Neural progenitor cell (in vitro differentiated cells): ENCODE results near the gene ZCCHC14. TPM values are rescaled to one million over a fixed set of nuclear protein-coding genes. Genes with fewer than 3 reads are reported as not detected.

Experiments
- DNase-seq: peaks from one replicate; pipeline ENCODE4 v3.0.0-alpha.2; 2016; ENCODE audit warnings: low spot score
- H2AFZ ChIP-seq: fragments of 200-600 bp; sonication (generic); replicated peaks from 2 replicates; pipeline ENCODE4 v1.6.1; 2016; ENCODE audit warnings: antibody characterized with exemption
- H3F3A ChIP-seq: fragments of 200-600 bp; sonication (generic); 2 replicates; pipeline ENCODE4 v1.6.1; 2016; ENCODE audit warnings: antibody characterized with exemption, low read depth
- H3K27ac ChIP-seq: fragments of 200-600 bp; sonication (generic); 2 replicates; pipeline ENCODE4 v1.5.1; 2016; ENCODE audit warnings: mild to moderate bottlenecking
- H3K27me3 ChIP-seq: fragments of 200-600 bp; sonication (generic); 2 replicates; pipeline ENCODE4 v1.6.1; 2016; ENCODE audit warnings: mild to moderate bottlenecking, moderate library complexity
- H3K36me3 ChIP-seq: fragments of 200-600 bp; sonication (generic); 2 replicates; pipeline ENCODE4 v1.5.1; 2016
- H3K4me1 ChIP-seq: fragments of 200-600 bp; sonication (generic); 2 replicates; pipeline ENCODE4 v1.6.1; 2016; ENCODE audit warnings: mixed run types
- H3K4me2 ChIP-seq: fragments of 200-600 bp; sonication (generic); 2 replicates; pipeline ENCODE4 v1.6.1; 2016
- H3K4me3 ChIP-seq: fragments of 200-600 bp; sonication (generic); 2 replicates; pipeline ENCODE4 v1.5.1; 2016
- H3K79me2 ChIP-seq: fragments of 200-600 bp; sonication (generic); 2 replicates; pipeline ENCODE4 v1.6.1; 2016; ENCODE audit warnings: low read depth
- H3K9ac ChIP-seq: fragments of 200-600 bp; sonication (generic); 2 replicates; pipeline ENCODE4 v1.6.1; 2016
- H3K9me3 ChIP-seq: fragments of 200-600 bp; sonication (generic); 2 replicates; pipeline ENCODE4 v1.5.1; 2016; ENCODE audit warnings: low read depth
- H4K20me1 ChIP-seq: fragments of 200-600 bp; sonication (generic); 2 replicates; pipeline ENCODE4 v1.6.1; 2016; ENCODE audit warnings: low read depth
- H3K27ac Mint-ChIP-seq: 3 replicates; pipeline ENCODE4 v1.8.0; 2021; ENCODE audit warnings: mixed read lengths
- H3K27me3 Mint-ChIP-seq: 2 replicates; pipeline ENCODE4 v1.8.0; 2022; ENCODE audit warnings: low read depth, mild to moderate bottlenecking, inconsistent platforms, moderate library complexity, mixed read lengths; ENCODE audit not compliant: insufficient read depth
- H3K36me3 Mint-ChIP-seq: 3 replicates; pipeline ENCODE4 v1.8.0; 2021; ENCODE audit warnings: mixed read lengths
- H3K4me1 Mint-ChIP-seq: 3 replicates; pipeline ENCODE4 v1.8.0; 2021; ENCODE audit warnings: mixed read lengths
- H3K4me3 Mint-ChIP-seq: 3 replicates; pipeline ENCODE4 v1.8.0; 2021; ENCODE audit warnings: mild to moderate bottlenecking, moderate library complexity, mixed read lengths
- H3K9me3 Mint-ChIP-seq: 3 replicates; pipeline ENCODE4 v1.8.0; 2020; ENCODE audit warnings: mixed read lengths
- EZH2 ChIP-seq: fragments of 200-600 bp; sonication (generic); IDR thresholded peaks from 2 replicates; pipeline ENCODE4 v1.6.1; 2017; ENCODE audit warnings: antibody characterized with exemption, mild to moderate bottlenecking, moderate library complexity
- EZH2phosphoT487 ChIP-seq: fragments of 200-600 bp; sonication (generic); IDR thresholded peaks from 2 replicates; pipeline ENCODE4 v1.6.1; 2017; ENCODE audit warnings: antibody characterized with exemption
- total RNA-seq: library from RNA; depleted of rRNA; stranded (reverse); fragments of >200 nt; gene quantifications from 2 replicates; pipeline ENCODE4 v1.2.3, GENCODE V29; 2015; ENCODE audit warnings: low replicate concordance
- TF ChIP-seq, protein P1 (sequence below): fragments of 200-600 bp; sonication (generic); IDR thresholded peaks from 2 replicates; pipeline ENCODE4 v1.5.1; 2017; ENCODE audit warnings: antibody characterized with exemption, mild to moderate bottlenecking

ZCCHC14 gene
- total RNA-seq, 1 donor from 2014 or later, result 10.3 TPM

DNA sequence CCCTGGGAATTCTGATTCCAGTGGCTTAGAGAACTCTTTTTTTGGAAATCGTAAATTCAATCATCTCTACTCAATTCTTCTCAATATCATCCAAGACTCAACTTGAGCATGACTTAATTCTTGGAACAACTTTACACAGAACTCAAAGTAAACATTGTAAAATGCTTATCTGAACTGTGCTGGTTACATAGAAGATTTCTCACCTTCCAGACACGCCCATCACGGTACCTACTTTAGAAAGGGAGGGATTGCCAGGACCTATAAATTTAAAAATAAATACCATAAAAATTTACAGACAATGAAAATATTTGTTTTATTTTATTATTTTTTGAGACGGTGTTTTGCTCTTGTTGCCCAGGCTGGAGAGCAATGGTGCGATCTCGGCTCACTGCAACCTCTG, 74.2 kb downstream of the ZCCHC14 start:
- Histone ChIP-seq H2AFZ (no peak overlapping the region), H3K79me2 (no peaks in the 10 kb centered on the region), H3K36me3 (no peaks in the 10 kb centered on the region), H3F3A (no peaks in the 10 kb centered on the region), H3K27me3 (no peaks in the 10 kb centered on the region), H3K27ac (no peak overlapping the region), H4K20me1 (peaks cover 2% of the 10 kb centered on the region), H3K4me3 (no peak overlapping the region), H3K4me2 (no peak overlapping the region), H3K9ac (no peak overlapping the region), H3K4me1 (no peaks in the 10 kb centered on the region), H3K9me3 (no peaks in the 10 kb centered on the region)
- no peak for DNase-seq
- H3K36me3 Mint-ChIP-seq, result peaks cover 32% of the 10 kb centered on the region
- peaks cover 2% of the 10 kb centered on the region for H3K27me3 Mint-ChIP-seq
- TF ChIP-seq, protein P1, sequence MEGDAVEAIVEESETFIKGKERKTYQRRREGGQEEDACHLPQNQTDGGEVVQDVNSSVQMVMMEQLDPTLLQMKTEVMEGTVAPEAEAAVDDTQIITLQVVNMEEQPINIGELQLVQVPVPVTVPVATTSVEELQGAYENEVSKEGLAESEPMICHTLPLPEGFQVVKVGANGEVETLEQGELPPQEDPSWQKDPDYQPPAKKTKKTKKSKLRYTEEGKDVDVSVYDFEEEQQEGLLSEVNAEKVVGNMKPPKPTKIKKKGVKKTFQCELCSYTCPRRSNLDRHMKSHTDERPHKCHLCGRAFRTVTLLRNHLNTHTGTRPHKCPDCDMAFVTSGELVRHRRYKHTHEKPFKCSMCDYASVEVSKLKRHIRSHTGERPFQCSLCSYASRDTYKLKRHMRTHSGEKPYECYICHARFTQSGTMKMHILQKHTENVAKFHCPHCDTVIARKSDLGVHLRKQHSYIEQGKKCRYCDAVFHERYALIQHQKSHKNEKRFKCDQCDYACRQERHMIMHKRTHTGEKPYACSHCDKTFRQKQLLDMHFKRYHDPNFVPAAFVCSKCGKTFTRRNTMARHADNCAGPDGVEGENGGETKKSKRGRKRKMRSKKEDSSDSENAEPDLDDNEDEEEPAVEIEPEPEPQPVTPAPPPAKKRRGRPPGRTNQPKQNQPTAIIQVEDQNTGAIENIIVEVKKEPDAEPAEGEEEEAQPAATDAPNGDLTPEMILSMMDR, result no peak
- TF ChIP-seq EZH2, result no peak
- no peak for TF ChIP-seq EZH2phosphoT487
- H3K27ac Mint-ChIP-seq, result no peak overlapping the region
- no peaks in the 10 kb centered on the region for H3K9me3 Mint-ChIP-seq
- no peaks in the 10 kb centered on the region for H3K4me1 Mint-ChIP-seq
- no peak overlapping the region for H3K4me3 Mint-ChIP-seq

DNA sequence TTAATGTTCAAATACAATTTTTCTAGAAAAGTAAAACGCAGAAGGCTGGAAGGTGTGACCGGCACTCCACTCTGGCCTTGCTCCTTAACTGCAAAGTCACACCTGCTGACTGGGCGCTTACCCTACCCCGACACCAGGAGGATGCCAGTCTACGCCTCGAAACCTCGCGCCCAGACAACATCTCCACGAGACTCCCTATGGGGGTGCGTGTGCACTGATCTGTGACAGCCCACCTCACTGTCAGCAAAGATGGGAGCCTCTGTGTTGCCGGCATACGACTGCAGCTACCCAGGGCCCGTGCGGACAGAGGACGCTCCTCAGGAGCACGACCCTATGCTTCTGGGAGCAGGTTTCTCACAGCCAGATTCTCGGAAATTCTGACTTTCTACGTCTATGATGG, 74.6 kb downstream of the ZCCHC14 start:
- Mint-ChIP-seq H3K4me1 (no peaks in the 10 kb centered on the region), H3K9me3 (no peaks in the 10 kb centered on the region), H3K36me3 (peaks cover 31% of the 10 kb centered on the region), H3K27ac (no peak overlapping the region), H3K4me3 (no peak overlapping the region), H3K27me3 (peaks cover 2% of the 10 kb centered on the region)
- Histone ChIP-seq H3K9ac (no peak overlapping the region), H3K9me3 (no peaks in the 10 kb centered on the region), H3K36me3 (no peaks in the 10 kb centered on the region), H3K4me2 (no peak overlapping the region), H3K4me3 (no peak overlapping the region), H3F3A (no peaks in the 10 kb centered on the region), H3K27me3 (no peaks in the 10 kb centered on the region), H3K27ac (no peak overlapping the region), H3K4me1 (no peaks in the 10 kb centered on the region), H2AFZ (no peak overlapping the region), H4K20me1 (no peaks in the 10 kb centered on the region), H3K79me2 (no peaks in the 10 kb centered on the region)
- TF ChIP-seq, protein P1, result no peak
- TF ChIP-seq EZH2phosphoT487 (no peak), EZH2 (no peak)
- no peak for DNase-seq

DNA sequence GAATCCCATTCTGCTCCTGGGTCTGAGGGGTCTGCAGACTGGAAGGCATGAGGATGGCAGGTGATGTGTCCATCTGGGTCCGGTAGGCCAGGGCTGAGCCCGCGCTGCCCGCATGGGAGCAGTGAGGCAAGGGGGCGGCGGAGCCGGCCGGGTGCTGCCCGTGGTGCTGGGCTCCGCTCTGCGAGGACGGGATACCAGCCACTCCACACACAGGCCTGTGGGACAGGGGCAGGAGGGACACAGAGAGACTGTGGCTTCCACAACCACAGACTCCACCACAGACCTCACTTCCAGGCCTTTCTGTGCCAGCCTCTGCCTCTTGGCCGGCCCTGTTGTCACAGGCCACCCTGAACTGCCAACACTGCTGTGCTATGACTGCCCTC, 75.3 kb downstream of the ZCCHC14 start:
- Histone ChIP-seq H4K20me1 (no peaks in the 10 kb centered on the region), H3K27me3 (no peaks in the 10 kb centered on the region), H3K79me2 (no peaks in the 10 kb centered on the region), H3K9ac (no peak overlapping the region), H3K4me1 (no peaks in the 10 kb centered on the region), H3K4me3 (no peak overlapping the region), H3K36me3 (no peaks in the 10 kb centered on the region), H3K4me2 (no peak overlapping the region), H3K9me3 (no peaks in the 10 kb centered on the region), H3F3A (no peaks in the 10 kb centered on the region), H2AFZ (no peak overlapping the region), H3K27ac (no peak overlapping the region)
- TF ChIP-seq, protein P1, result no peak
- TF ChIP-seq EZH2 (no peak), EZH2phosphoT487 (no peak)
- H3K4me3 Mint-ChIP-seq, result no peak overlapping the region
- H3K9me3 Mint-ChIP-seq, result no peaks in the 10 kb centered on the region
- H3K27ac Mint-ChIP-seq, result no peak overlapping the region
- peaks cover 27% of the 10 kb centered on the region for H3K36me3 Mint-ChIP-seq
- no peak for DNase-seq
- H3K27me3 Mint-ChIP-seq, result peaks cover 2% of the 10 kb centered on the region
- no peaks in the 10 kb centered on the region for H3K4me1 Mint-ChIP-seq
